Measurements from ENCODE around the gene GDNF. TPM values are rescaled to one million over a fixed set of nuclear protein-coding genes. Genes with fewer than 3 reads are reported as not detected.
A peak's percentile ranks its signal among the peaks of the same experiment; 100 is the strongest.
"Not testable (repeated sequence)": the region's sequence is repeated elsewhere in the genome, so short reads cannot be mapped to it uniquely, and the experiment has no call there.

GDNF gene
- total RNA-seq, 4 donors from 2014 or later = 0.81 to 6.4 (median 4.3) TPM

DNA sequence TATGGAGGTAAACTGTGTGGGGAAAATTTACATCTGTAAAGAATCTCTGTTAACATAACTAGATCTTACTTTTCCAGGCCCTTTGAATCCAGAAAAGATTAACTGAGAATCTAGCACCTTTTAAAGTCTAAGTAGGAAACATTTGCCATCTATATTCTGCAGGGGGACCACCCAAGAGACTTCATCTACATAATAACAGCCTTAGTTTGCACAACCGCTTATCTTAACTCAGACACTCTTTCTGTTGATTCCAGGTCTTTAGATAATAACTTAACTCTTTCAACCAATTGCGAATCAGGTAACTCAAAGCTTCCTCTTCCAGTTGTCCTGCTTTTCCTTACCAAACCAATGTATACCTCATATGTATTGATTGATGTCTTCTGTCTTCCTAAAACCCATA is 53.4 kb downstream of the GDNF start:
- TF ChIP-seq EP300 (IDR thresholded peaks at IDR 0.05) (no peak), POLR2A (IDR thresholded peaks at IDR 0.05) (no peak), POLR2AphosphoS5 (IDR thresholded peaks at IDR 0.05) (no peak)
- TF ChIP-seq, protein P1, sequence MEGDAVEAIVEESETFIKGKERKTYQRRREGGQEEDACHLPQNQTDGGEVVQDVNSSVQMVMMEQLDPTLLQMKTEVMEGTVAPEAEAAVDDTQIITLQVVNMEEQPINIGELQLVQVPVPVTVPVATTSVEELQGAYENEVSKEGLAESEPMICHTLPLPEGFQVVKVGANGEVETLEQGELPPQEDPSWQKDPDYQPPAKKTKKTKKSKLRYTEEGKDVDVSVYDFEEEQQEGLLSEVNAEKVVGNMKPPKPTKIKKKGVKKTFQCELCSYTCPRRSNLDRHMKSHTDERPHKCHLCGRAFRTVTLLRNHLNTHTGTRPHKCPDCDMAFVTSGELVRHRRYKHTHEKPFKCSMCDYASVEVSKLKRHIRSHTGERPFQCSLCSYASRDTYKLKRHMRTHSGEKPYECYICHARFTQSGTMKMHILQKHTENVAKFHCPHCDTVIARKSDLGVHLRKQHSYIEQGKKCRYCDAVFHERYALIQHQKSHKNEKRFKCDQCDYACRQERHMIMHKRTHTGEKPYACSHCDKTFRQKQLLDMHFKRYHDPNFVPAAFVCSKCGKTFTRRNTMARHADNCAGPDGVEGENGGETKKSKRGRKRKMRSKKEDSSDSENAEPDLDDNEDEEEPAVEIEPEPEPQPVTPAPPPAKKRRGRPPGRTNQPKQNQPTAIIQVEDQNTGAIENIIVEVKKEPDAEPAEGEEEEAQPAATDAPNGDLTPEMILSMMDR (IDR thresholded peaks at IDR 0.05) = no peak
- Histone ChIP-seq H3K9me3 (no peaks in the 10 kb centered on the region), H3K36me3 (no peaks in the 10 kb centered on the region), H3K27me3 (no peaks in the 10 kb centered on the region), H3K4me3 (no peak overlapping the region), H3K4me1 (no peaks in the 10 kb centered on the region), H3K27ac (no peak overlapping the region)
- ATAC-seq = no peak
- WGBS, 2 donors (ENCODE audit: low coverage in 1 of 2) = 86 to 94% methylated on average over 2 of the region's 2 CpGs

DNA sequence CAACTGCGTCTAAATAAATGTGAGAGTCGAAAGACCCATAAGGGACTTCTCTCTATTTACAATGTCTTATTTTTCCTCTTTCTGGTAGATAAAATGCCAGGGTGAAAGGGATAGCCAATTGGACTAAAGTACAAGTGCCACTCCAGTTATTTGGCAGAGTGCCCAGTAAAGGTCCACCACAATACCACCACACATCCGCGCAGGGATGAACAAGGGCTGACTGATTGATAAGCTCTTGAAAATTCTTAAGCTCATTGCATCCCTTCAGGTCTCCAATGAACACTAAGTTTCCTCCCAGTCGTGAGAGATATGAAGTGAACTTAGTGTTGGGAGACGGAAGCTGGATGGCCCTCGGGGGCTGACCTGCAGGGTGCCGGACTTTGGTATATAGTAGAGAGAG is 58.4 kb downstream of the GDNF start:
- not testable (repeated sequence) for H3K9me3 ChIP-seq, H3K27me3 ChIP-seq, H3K4me1 ChIP-seq, H3K4me3 ChIP-seq, H3K36me3 ChIP-seq, H3K27ac ChIP-seq, ATAC-seq
- 82 to 88% methylated on average over 4 to 8 of the region's 8 CpGs for WGBS, 2 donors (ENCODE audit: low coverage in 1 of 2)

DNA sequence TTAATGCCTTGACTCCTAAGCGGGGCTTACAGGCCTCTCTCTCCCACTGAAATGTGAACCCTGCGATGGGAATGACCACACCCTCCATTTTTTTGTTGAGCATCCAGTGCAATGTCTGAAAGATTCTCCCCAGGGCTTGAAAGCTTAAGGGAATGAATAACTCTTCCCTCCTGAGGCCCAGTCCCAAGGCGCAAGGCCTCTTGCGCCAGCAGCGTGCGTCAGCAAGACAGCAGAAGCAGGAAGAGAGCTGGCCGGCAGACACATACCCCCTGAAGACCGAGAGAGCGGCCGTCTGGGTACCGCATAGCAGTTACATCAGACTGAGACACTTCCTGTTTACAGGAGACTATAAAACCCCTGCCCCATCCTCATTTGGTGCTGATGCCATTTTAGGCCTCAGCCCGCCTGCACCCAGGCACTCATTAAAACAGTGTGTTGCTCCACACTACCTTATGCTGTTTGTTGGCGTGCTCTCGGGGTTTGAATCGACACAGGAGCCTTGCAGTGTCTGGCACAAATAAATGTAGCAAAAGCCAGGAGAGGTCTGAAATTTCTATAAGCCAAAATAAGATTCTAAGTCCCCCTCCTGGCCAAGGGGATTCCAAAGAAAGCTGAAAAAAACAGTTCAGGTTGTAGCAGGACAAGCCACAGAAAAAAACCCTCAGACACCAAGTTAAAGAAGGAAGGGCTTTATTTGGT is 62.3 kb downstream of the GDNF start:
- no peak for TF ChIP-seq POLR2AphosphoS5 (IDR thresholded peaks at IDR 0.05)
- TF ChIP-seq, protein P1 (IDR thresholded peaks at IDR 0.05) = no peak
- no peak for TF ChIP-seq POLR2A (IDR thresholded peaks at IDR 0.05)
- TF ChIP-seq EP300 (IDR thresholded peaks at IDR 0.05) = no peak
- Histone ChIP-seq H3K27me3 (no peaks in the 10 kb centered on the region), H3K27ac (peak overlapping the region in 3 of 4 donors; percentile 39 to 68 (median 65)), H3K9me3 (peaks cover 0 to 9% (median 0%) of the 10 kb centered on the region in 3 donors), H3K4me3 (no peak overlapping the region), H3K36me3 (no peaks in the 10 kb centered on the region), H3K4me1 (peaks cover 0 to 17% (median 0%) of the 10 kb centered on the region in 3 donors)
- ATAC-seq = no peak
- 76% methylated on average over 7 of the region's 15 CpGs; no CpG with 5 or more reads in 1 of the 2 donors for WGBS, 2 donors (ENCODE audit: low coverage in 1 of 2)

DNA sequence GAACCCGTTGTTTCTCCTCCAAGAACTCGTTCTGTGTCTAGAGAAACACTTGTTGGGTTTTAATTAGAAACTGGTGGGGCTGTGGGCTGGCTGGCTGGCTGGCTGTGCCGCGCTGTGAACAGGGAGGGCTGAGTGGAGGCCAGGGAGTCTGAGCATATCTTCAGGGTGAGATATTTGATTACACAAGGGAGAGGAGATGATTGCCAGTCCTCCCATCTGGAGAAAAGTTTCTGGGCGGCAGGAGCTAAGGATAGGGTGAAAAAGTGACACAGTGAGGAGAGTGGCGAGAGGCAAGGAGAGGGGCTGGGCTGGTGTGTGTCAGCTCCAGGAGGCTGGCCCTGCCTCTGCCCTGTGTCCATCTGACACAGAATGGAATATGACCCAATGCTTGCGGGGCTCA is 63.0 kb downstream of the GDNF start:
- no peaks in the 10 kb centered on the region for H3K27me3 ChIP-seq
- H3K27ac ChIP-seq = peak overlapping the region in 3 of 4 donors; percentile 39 to 68 (median 65)
- peaks cover 0 to 17% (median 0%) of the 10 kb centered on the region in 3 donors for H3K4me1 ChIP-seq
- H3K4me3 ChIP-seq = no peak overlapping the region
- peaks cover 0 to 9% (median 0%) of the 10 kb centered on the region in 3 donors for H3K9me3 ChIP-seq
- ATAC-seq = peak; percentile 79
- no peak for TF ChIP-seq EP300 (IDR thresholded peaks at IDR 0.05)
- H3K36me3 ChIP-seq = no peaks in the 10 kb centered on the region
- 16 to 51% methylated on average over 4 to 7 of the region's 7 CpGs for WGBS, 2 donors (ENCODE audit: low coverage in 1 of 2)

DNA sequence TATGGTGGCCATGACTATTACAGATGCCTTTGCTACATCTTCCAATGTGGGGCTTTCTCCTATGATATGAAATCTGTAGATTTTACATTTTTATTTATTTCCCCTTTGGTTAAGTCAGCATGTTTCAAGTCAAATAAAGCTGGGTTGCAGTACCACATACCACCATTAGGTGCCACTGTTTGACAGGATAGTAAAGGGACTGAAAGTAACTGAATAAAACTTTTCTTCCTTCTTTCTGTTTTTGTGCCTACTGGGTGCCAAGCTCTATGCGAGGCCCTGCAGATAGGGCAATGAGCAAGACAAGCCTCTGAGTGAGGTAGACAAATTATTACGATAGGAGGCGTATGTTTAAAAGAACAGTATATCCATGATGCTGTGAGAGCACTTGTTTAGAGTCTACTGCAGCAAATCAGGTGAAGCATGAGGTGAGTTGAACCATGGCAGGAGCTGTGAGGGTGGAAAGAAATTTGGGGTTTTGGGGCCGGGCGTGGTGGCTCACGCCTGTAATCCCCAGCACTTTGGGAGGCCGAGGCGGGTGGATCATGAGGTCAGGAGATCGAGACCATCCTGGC is 64.8 kb downstream of the GDNF start:
- no peak overlapping the region for H3K27ac ChIP-seq
- 95 to 96% methylated on average over 4 to 9 of the region's 9 CpGs for WGBS, 2 donors (ENCODE audit: low coverage in 1 of 2)
- TF ChIP-seq, protein P1 (IDR thresholded peaks at IDR 0.05) = peak; percentile 34 to 47 (median 41)
- no peak for TF ChIP-seq POLR2A (IDR thresholded peaks at IDR 0.05)
- no peaks in the 10 kb centered on the region for H3K36me3 ChIP-seq
- ATAC-seq = no peak
- no peak overlapping the region for H3K4me3 ChIP-seq
- peaks cover 0 to 32% (median 8%) of the 10 kb centered on the region in 3 donors for H3K4me1 ChIP-seq
- peaks cover 0 to 9% (median 0%) of the 10 kb centered on the region in 3 donors for H3K9me3 ChIP-seq
- H3K27me3 ChIP-seq = no peaks in the 10 kb centered on the region

DNA sequence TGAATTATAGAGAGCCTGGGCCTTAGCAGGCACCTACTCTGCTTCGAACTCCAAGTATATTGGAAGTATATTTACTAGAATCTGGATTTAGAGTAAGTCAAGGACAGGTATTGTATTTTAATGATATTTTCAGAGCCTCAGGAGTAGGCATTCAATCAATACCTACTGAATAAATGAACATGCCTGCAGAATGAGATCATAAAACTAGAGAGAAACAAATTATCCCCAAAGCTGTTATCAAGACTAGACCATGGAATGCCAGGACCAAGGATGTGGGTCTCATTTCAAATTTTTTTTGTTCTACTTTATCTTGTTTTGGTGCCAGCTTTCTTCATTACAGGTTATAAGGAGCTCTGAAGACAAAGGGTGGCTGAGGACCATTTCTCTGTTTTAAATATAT is 66.0 kb downstream of the GDNF start:
- Histone ChIP-seq H3K9me3 (peaks cover 0 to 9% (median 0%) of the 10 kb centered on the region in 3 donors), H3K36me3 (no peaks in the 10 kb centered on the region), H3K4me3 (no peak overlapping the region), H3K27me3 (no peaks in the 10 kb centered on the region), H3K4me1 (peaks cover 0 to 32% (median 8%) of the 10 kb centered on the region in 3 donors), H3K27ac (no peak overlapping the region)
- no peak for ATAC-seq
- WGBS, 2 donors (ENCODE audit: low coverage in 1 of 2) = 86% methylated on average over 1 of the region's 1 CpG; no CpG with 5 or more reads in 1 of the 2 donors
- TF ChIP-seq POLR2AphosphoS5 (IDR thresholded peaks at IDR 0.05) = no peak
- TF ChIP-seq, protein P1 (IDR thresholded peaks at IDR 0.05) = no peak
- no peak for TF ChIP-seq POLR2A (IDR thresholded peaks at IDR 0.05)
- TF ChIP-seq EP300 (IDR thresholded peaks at IDR 0.05) = no peak
